HG03469 (cell line): ENCODE results near the gene PTPRD.
"Not testable (repeated sequence)": the region's sequence is repeated elsewhere in the genome, so short reads cannot be mapped to it uniquely, and the experiment has no call there.

Experiments used
- ATAC-seq: cut with Tn5 transposase; IDR thresholded peaks from one replicate; pipeline ENCODE4 v1.9.1; 2021; ENCODE audit warnings: mild to moderate bottlenecking, moderate library complexity, moderate number of reproducible peaks; ENCODE audit not compliant: unreplicated experiment

PTPRD gene

DNA sequence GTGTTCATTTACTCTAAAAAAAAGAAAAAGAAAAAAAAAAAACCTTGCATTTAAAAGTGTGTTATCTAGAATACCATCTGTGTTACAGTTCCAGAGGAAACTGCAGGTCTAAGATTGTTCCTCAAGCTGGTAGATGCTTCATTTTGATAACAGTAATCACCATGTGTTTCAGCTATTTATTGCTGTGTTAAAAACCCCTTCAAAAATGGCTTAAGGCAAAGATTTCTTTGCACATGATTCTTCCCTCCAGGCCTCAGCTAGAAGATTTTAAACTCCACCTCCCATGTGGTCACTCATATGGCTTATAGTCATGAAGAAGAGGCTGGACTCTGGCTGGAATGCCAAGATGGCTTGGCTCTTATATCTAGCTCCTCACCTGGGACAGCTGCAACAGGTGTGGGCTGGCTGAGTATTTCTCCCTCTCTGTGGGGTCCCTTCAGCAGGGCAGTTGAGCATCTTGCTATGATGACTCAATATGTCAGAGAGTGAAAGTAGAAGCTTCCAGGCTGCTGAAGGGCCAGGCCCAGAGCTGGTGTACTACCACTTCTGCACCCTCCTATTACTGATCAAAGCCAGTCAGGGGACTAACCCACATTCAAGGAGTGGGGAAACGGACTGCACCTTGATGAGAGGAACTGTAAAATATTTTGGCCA lies 1892.8 kb downstream of the PTPRD start:
- no peak for ATAC-seq

DNA sequence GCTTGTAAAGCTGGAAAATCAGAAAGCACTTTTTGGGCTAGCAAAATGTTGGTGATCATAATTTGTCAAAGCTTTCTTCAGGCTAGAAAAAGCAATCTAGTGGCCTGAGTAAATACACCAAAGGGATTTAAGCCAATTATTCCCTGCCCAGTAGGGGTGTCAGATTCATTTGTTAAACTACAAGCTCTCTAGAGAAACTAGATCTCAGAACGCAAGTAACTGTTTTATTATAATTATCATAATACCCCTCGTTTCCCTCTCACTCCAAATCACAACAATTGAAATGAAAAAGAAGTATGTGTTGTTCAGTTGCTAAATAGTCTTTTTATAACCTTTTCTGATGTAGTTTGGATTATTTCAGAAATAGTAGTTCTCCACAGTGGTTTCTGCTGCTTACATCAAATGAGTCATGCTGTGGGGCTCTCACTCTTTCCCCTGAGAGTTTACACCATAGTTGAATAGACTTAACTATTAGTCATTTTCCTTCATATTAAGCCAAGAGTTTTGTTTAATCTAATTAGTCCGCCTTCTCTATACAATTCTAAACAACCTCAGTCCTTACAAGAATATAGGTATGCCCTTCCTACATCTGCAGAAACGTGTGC lies 1894.6 kb downstream of the PTPRD start:
- no peak for ATAC-seq

DNA sequence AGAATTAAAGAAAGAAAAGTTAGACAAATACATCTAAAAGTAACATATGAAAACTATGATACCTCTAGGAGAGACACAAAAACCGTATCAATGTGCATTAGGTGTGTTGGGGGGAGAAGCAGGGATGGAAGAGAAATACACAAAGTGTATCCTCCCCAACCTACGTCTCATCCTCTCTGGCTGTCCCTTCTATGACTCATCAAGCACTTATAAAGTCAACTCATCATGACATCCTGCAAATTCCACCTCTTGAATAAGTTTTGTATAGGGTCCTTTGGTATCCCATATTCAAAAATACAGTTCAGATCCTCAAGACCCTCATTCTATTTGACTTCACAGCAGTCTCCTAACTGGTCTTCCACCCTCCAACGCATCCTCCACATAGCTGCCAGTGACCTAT lies 1895.7 kb downstream of the PTPRD start:
- ATAC-seq = no peak

DNA sequence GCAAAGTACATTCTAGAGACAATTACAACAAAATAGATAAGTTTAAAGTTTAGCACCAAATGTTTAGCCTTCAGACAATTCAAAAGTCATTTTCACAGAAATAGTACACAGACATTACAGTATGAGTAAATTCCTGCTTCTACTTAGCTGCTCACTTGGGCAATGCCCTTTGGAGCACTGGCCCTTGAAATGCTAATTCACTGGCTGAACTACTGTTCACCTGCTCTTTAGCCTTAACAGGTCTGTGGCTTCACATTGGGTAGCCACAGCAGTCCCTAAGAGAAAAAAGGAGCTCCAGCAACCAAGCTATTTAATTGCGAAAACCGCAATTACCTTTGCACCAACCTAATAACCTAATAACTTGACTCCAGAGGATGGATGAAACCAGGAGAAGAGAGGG lies 1897.0 kb downstream of the PTPRD start:
- ATAC-seq = no peak

DNA sequence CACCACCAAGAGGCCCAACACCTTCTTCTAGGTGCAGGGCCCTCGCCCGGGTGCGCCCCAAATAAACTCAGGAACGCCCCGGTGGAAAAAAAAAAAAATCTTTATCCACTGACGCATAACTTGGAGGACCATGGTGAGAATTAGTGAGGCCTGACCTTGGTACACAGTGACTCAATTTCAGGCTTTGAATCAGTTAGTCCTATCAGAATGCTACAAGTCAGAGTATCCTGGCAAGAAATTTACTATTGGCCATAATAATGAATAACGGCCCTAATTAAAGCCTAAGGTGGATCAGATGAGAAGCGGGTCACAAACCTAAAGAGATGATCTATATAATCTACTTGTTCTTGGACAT lies 1899.0 kb downstream of the PTPRD start:
- ATAC-seq = no peak

DNA sequence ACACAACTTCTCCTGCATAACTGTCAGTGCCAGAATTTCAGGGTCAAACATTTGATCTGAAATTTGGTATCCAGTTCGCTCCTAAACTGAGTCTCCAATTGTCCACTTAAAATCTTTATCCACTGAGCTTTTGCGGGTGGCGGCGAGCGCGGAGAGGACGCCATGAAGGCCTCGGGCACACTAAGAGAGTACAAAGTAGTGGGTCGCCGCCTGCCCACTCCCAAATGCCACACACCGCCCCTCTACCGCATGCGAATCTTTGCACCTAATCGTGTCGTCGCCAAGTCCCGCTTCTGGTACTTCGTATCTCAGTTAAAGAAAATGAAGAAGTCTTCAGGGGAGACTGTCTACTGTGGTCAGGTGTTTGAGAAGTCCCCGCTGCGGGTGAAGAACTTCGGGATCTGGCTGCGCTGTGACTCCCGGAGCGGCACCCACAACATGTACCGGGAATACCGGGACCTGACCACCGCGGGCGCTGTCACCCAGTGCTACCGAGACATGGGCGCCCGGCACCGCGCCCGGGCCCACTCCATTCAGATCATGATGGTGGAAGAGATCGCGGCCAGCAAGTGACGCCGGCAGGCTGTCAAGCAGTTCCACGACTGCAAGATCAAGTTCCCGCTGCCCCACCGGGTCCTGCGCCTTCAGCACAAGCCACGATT lies 1899.5 kb downstream of the PTPRD start:
- no peak for ATAC-seq

DNA sequence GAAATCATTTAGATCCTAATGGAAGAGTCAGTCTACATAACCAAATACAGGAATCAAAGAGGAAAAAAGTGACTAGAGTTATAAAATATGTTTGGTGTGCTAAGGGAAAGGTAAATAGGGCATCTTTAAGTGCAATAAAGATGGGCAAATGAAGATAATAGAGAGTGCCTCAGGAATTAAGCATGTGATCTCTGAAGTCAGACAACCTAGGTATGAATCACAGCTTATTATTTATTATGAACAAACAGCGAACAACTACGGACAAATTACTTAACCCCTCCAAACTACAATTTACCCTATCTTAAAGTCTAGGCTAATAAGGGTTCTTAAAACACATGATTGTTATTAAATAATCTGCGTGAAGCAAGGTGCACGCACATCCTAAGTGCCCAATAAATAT lies 1903.1 kb downstream of the PTPRD start:
- ATAC-seq = no peak

DNA sequence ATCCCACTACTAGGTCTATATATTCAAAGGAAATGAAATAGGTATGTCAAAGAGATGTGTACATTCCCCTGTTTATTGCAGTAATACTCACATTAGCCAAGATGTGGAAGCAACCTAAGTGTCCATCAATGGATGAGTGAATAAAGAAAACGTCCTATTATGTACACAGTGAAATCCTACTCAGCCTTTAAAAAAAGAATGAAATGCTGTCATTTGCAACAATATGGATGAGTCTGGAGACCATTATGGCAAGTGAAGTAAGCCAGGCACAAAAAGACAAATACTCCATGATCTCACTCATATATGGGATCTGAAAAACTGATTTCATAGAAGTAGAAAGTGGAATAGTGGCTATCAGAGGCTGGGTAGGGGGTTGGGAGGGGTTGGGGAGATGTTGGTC lies 1904.1 kb downstream of the PTPRD start:
- no peak for ATAC-seq

DNA sequence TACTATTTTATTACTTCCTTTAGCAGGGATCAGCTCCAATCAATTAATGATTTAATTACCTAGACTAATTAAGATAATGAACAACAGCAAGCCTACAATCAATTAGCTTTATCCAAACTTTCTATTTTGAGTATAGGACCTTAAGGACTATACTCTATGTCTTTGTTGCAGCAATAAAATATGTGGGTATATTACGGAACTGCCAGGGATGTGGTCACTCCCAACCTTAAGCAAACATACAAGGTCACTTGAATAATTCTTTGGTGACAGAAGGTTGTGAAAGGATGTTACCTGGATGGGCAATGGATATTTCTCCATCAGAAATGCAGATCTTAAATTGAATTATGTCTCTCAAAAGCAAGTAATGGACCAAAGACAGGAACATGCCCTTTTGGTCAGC lies 1905.8 kb downstream of the PTPRD start:
- ATAC-seq = no peak

DNA sequence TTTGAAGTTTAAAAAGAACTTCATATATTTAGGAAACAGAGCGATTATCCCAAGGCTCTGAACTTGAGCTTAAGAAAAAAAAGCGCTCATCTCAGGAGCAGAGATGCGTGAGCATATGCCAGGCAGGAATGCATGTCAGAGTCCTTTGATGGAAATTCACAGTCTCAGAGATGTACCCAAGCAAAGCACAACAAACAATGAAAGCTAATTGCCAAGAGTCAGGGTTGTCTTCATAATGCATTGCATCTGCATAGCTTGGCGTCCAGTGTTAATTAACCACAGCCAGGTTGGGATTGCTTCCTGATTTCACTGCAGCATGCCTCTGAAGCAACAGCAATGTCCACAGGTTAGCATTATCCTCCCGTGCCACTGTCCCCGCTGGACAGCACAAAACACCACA lies 1906.3 kb downstream of the PTPRD start:
- ATAC-seq = no peak

DNA sequence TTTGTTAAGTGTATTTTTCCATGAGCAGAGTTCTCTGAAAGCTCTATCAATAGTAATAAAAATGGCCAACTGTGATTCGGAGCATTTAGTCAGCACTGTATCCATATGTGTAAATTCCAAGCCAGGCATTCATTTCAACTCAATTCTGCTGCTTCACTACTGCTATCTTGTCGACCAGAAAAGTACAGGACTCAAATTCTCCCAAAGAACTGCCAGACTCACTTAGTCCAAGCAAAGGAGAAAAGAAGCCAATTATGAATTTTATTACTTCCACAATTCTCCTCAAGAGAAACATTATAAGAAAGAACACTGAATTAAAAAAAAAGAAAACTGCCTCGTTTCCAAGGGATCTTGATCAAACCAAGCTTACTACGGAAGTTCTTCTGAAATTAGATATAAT lies 1906.9 kb downstream of the PTPRD start:
- ATAC-seq = no peak

DNA sequence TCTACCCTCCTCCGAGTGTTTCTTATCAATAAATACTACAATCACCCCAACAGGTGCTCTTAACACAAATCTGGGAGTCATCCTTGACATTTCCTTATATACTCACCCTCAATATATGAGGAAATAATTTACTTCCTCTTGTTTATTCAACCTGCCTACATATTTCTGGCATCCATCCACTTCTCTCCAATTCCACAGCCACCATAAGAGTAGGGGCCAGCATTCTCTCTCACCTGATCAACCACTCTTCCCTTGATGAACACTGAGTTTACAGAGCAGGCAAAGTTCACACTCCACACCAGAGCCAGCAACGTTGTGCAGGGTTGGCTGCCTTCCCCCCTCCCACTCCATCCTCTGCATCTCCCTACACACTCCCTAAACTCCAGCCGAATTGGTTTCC lies 1908.9 kb downstream of the PTPRD start:
- no peak for ATAC-seq

DNA sequence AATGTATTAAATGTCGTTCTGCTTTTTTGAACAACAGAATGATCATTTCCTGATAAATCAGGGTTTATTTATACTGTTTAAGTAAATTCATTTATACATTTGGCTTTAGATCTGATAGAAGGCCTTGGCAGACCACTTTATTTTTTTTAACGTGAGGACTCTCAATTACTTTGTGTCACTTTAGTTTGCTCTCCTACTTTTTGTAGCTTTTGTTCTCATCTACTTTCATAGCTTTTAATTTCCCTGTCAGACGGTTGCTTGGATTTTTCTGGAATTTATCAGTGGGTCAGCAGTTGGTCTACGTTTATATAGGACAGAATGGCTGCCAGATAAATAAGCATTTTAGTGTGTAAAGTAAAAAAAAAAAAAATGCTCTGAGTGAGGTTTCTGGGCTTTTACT lies 1910.9 kb downstream of the PTPRD start:
- no peak for ATAC-seq

DNA sequence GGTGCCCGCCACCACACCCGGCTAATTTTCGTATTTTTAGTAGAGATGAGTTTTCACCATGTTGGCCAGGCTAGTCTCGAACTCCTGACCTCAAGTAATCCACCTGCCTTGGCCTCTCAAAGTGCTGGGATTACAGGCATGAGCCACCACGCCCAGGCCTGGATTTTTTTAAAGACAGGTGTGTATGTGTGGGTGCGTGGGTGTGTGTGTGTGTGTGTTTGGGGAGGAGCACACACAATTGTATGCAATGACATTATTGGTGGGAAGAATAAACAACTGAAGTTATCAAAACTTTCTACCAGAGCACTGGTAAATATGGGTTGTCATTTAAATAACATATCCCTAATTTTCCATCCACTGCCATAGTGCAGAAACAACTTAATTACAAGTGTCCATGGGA lies 1915.2 kb downstream of the PTPRD start:
- ATAC-seq = not testable (repeated sequence)

DNA sequence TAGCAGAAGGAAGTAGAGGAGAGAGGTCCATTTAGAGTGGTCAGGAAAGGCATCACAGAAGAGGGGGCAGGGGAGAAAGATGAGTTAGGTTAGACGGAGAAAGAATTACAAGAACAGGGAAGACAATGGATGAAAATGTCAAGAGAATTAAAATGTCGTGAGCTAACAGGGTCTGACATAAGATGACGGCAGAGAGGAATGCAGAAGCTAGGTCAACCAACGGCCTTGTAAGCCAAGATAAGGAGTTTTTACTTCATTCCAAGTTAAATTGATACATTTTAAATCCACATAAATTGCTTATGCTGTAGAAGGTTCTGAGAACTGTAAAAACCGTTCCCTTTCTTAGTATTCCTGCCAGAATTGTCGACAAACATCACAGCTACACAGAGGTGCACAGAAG lies 1916.3 kb downstream of the PTPRD start:
- no peak for ATAC-seq

DNA sequence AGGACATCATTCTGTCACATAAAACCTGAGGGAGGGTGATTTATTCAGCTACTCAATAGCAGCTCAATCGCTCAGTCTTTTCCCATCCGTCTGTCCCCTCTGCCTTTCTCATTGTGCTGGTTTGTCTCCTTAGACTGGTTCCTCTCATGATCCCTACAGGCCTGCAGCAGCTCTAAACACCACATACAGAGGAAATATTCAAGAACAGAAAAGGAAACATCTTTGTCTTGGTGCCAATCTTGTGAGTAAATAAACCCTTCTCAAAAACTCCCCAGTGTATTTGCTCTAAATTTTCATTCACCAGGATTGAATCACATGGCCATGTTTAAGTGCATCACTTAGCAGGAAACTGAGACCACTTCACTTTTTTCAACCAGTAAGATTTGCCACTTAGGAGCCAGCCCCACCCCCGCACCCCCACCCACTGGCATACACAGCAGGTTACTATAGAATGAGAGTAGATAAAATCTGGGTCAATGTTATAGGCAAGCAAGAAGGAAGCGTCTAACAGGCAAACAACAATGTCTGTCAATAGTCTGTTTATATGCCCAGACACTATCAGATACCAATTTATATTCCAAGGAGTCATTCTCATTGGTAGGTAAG lies 1917.7 kb downstream of the PTPRD start:
- no peak for ATAC-seq

DNA sequence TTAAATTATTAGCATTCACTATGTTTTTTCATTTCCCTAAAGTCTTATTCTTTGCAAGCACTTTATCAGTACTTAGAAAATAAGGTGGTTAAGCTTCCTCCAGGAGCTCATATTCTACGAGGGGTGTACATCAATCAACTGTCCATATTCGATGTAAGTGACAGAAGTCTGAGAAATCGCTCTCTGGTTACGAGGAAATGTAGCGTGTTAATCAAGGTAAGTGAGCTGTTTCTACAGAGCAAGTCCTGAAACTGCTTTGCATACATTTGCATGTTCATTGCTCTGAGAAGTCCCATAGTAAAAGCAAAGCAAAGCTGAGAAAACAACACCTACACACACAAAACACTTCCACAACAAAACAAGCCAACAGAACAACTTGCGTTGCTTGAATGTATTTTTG lies 1919.3 kb downstream of the PTPRD start:
- no peak for ATAC-seq

DNA sequence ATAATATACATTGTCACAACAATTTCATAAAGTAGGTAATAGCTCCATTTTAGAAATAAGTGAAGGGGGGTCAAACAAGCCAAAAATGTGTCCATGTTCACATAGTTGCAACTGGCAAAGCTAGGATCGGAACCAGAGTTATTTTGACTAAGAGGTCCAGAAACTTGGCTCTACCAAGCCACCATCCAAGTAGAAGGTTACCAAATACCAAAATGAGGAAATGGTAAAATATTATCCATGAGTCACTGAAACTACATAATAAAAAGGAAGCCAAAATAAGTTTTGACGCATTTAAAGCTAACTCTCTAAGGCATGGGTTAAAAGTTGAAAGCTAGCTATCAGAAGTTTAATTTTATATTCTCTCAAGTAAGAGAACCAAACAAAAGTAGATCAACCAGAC lies 1926.3 kb downstream of the PTPRD start:
- no peak for ATAC-seq

DNA sequence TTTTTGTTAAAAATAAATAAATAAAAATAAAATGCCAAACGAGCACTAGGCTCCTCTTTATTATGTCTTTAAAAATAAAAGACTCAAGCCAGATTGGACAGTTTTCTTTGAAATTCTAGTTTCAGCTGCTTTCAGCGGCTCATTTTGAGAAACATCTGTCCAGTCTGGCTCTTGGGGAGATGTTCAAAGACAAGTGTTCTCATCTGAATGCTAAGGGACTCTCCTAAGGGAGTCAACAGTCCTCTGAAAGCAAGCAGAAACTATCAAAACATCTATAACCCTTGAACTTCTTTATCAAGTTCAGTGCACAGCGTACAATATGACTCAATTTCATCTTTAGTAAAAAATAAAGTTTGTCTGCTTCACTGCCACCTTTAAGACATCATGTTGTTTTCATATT lies 1927.0 kb downstream of the PTPRD start:
- no peak for ATAC-seq

DNA sequence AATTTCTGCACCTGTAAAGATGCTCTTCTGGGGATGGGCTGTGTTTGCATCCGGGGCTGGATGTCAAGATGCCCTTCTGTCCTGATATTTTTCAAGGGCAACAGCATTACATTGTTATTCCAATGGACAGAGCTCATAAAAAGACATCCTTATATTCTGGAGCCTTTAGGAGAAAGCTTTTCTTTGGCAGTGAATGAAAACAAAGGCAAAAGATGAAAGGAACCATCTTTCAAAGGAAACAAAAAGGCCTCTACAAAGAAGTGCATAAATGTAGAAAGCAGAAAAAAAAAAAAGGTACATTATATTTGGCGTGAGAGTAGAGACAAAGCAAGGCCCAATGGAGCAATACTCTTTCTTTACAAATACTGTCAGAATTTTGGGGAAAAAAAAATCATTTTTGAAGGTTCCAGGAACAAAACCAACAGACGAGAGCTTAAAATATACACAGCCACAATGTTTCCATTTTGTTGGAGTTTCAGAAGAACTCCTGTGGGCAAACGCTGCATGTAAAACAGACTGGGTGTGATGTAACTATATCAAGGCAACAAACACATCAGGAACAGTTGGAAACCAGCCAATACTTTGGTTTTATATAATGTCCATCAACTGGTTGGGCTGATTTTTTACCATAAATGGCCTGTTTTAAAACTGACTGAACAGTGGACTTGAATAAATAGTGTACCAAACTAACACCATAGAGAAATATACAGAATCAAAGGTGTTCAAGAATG lies 1927.7 kb downstream of the PTPRD start:
- no peak for ATAC-seq

DNA sequence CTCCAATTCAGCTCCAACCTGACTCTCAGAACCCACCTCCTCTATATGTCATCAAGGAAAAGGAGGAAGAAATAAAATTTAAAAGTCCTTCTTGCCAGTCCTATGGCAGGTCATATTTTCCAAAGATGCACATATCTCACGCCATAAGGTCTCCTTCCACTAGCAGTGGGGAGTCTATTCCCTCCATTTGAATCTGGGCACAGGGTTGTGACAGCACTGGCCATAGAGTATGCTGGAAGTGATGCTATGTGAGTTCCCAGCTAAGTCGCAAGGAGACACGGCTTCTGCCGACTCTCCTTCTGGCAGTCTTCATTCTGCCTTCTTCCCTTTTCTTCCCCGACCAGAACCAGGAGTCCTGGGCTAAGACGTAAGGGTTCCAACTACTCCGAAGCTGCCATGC lies 1929.3 kb downstream of the PTPRD start:
- ATAC-seq = no peak

DNA sequence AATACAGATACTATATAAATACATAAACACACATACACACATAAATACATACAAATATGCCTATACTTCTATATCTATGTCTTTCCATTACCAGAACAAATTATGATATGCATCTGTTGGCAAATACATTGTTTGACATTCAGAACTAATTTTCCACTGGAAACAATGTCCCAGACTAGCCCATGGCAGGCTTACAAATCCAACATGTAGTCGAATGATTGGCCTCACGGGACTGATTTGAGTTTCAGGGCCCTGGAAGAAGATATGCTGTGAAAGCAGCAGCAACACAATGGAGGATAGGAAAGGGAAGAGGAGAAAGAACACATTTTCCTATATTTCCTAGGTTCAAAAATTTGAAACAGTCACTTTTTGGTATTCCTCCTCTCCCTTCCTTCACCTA lies 1932.1 kb downstream of the PTPRD start:
- no peak for ATAC-seq
